Measurements from ENCODE around the gene LAPTM4A. TPM values are rescaled to one million over a fixed set of nuclear protein-coding genes. Genes with fewer than 3 reads are reported as not detected.

LAPTM4A gene
- total and polyA plus RNA-seq, 2 donors: 47.6 to 168 TPM

DNA sequence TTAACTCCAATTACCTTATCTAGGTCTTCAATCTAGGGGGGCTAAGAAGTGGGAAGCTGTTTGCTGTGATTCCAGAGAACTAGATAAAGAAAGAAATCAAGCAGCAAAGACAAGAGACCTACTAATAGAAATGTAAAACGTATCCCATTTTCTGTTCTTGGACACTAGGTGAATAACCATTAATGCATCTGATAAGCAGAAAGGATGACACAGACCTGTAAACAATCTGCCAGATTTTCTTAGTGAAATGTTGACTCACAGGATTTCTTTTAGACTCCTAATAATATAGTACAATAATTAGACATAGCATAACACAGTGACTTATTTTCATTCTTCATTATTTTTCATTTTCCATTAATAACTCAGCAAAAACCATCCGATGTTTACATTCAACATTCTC, 62.8 kb downstream of the LAPTM4A start:
- Histone ChIP-seq H3K27me3 (ENCODE audit: control insufficient read depth in 2 of 2, insufficient read depth in 1 of 2, low read length in 1 of 2) (peaks cover 4 to 14% of the 10 kb centered on the region in 2 donors), H3K9me3 (ENCODE audit: control insufficient read depth in 2 of 2, insufficient read depth in 1 of 2, low read length in 1 of 2) (no peaks in the 10 kb centered on the region), H3K4me3 (ENCODE audit: low read length in 2 of 2) (no peak overlapping the region), H3K27ac (ENCODE audit: low read depth in 1 of 2, low read length in 1 of 2) (no peak overlapping the region), H3K4me1 (ENCODE audit: control insufficient read depth in 2 of 2, insufficient read depth in 2 of 2, low read length in 2 of 2) (peaks cover 9% of the 10 kb centered on the region in 2 donors), H3K36me3 (ENCODE audit: control insufficient read depth in 2 of 2, insufficient read depth in 2 of 2, low read length in 1 of 2) (no peaks in the 10 kb centered on the region)
- no peak for DNase-seq (ENCODE audit: low read depth in 6 of 9, low spot score in 9 of 9)
- WGBS: 97% methylated on average over 2 of the region's 2 CpGs

DNA sequence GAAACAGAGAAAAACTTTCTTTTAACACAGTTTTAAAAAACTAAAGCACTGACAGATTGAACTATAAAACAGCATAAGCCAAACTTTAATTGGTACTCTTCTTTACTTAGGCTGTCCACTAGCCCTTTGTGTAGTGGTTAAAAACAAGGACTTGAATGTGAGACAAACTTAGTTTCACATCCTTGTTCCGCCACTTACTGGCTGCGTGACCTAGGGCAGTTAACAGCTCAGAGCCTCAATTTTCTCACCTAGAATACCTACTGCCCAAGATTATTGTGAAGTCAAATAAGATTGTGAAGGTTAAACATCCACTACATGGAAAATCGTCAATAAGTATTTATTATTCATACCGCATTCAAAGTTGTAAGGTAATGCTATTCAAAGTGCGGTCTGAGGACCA, 63.5 kb downstream of the LAPTM4A start:
- Histone ChIP-seq H3K4me1 (ENCODE audit: control insufficient read depth in 2 of 2, insufficient read depth in 2 of 2, low read length in 2 of 2) (peaks cover 9% of the 10 kb centered on the region in 2 donors), H3K27me3 (ENCODE audit: control insufficient read depth in 2 of 2, insufficient read depth in 1 of 2, low read length in 1 of 2) (peaks cover 4 to 14% of the 10 kb centered on the region in 2 donors), H3K9me3 (ENCODE audit: control insufficient read depth in 2 of 2, insufficient read depth in 1 of 2, low read length in 1 of 2) (no peaks in the 10 kb centered on the region), H3K4me3 (ENCODE audit: low read length in 2 of 2) (no peak overlapping the region), H3K27ac (ENCODE audit: low read depth in 1 of 2, low read length in 1 of 2) (no peak overlapping the region), H3K36me3 (ENCODE audit: control insufficient read depth in 2 of 2, insufficient read depth in 2 of 2, low read length in 1 of 2) (no peaks in the 10 kb centered on the region)
- no peak for DNase-seq (ENCODE audit: low read depth in 6 of 9, low spot score in 9 of 9)
- WGBS: 99% methylated on average over 5 of the region's 5 CpGs

Other genes starting within 250 kb of the LAPTM4A start
- gene TTC32, start 149.6 kb downstream of the LAPTM4A start, total RNA-seq: 26.0 TPM
- 93.2 TPM for gene TTC32, start 149.6 kb downstream of the LAPTM4A start, polyA plus RNA-seq
- gene WDR35, start 61.5 kb downstream of the LAPTM4A start, total RNA-seq: 8.4 TPM
- gene WDR35, start 61.5 kb downstream of the LAPTM4A start, polyA plus RNA-seq: 6.9 TPM
- gene MATN3, start 39.0 kb downstream of the LAPTM4A start, total RNA-seq: 0.05 TPM
- 0.91 TPM for gene MATN3, start 39.0 kb downstream of the LAPTM4A start, polyA plus RNA-seq
- 6.8 TPM for gene SDC1, start 173.5 kb upstream of the LAPTM4A start, total RNA-seq
- gene SDC1, start 173.5 kb upstream of the LAPTM4A start, polyA plus RNA-seq: 18.9 TPM